Measurements from ENCODE around the gene MAP3K14. TPM values are rescaled to one million over a fixed set of nuclear protein-coding genes. Genes with fewer than 3 reads are reported as not detected.

MAP3K14 gene
- total RNA-seq, 1 experiment from 2014 or later = 10.0 TPM

GRCh38 chr17:45291171-45291805, 25.5 kb downstream of the MAP3K14 start:
- Histone ChIP-seq H3K9me3 (no peaks in the 10 kb centered on the region), H3K36me3 (ENCODE audit: control insufficient read depth, insufficient read depth, low read length) (no peaks in the 10 kb centered on the region), H3K27me3 (replicated peaks; ENCODE audit: control insufficient read depth, insufficient read depth, low read length) (no peaks in the 10 kb centered on the region), H3K4me1 (peaks cover 23% of the 10 kb centered on the region), H3K4me3 (ENCODE audit: low read depth, low read length) (no peak overlapping the region)
- BruUV-seq (replicated peaks) = no TSS peak
- ChIA-PET CTCF (no interaction called here), POLR2A (no interaction called here)
- Mint-ChIP-seq H3K4me3 (ENCODE audit: unreplicated experiment) (no peak overlapping the region), H3K27ac (ENCODE audit: unreplicated experiment) (no peak overlapping the region), H3K27me3 (ENCODE audit: insufficient read depth, unreplicated experiment) (no peaks in the 10 kb centered on the region), H3K36me3 (ENCODE audit: insufficient read depth, unreplicated experiment) (peaks cover 24% of the 10 kb centered on the region), H3K4me1 (ENCODE audit: low read depth, unreplicated experiment) (peaks cover 18% of the 10 kb centered on the region), H3K9me3 (ENCODE audit: unreplicated experiment) (no peaks in the 10 kb centered on the region)
- TF ChIP-seq CTCF (IDR thresholded peaks at IDR 0.05; ENCODE audit: insufficient read depth in 1 of 2, low read depth in 1 of 2, low read length in 1 of 2, severe bottlenecking in 1 of 2, unreplicated experiment in 1 of 2) = no peak
- no peak for DNase-seq
- intact Hi-C loops (cut with micrococcal nuclease; ENCODE audit: unreplicated experiment) = no loop called here

GRCh38 chr17:45290269-45290765, 26.5 kb downstream of the MAP3K14 start:
- H3K27me3 Mint-ChIP-seq (ENCODE audit: insufficient read depth, unreplicated experiment) = no peaks in the 10 kb centered on the region
- no peaks in the 10 kb centered on the region for H3K9me3 ChIP-seq
- ChIA-PET POLR2A (no interaction called here), CTCF (no interaction called here)
- peaks cover 23% of the 10 kb centered on the region for H3K4me1 ChIP-seq
- no TSS peak for BruUV-seq (replicated peaks)
- no peak for TF ChIP-seq CTCF (IDR thresholded peaks at IDR 0.05; ENCODE audit: insufficient read depth in 1 of 2, low read depth in 1 of 2, low read length in 1 of 2, severe bottlenecking in 1 of 2, unreplicated experiment in 1 of 2)
- intact Hi-C loops (cut with micrococcal nuclease; ENCODE audit: unreplicated experiment) = no loop called here
- H3K9me3 Mint-ChIP-seq (ENCODE audit: unreplicated experiment) = no peaks in the 10 kb centered on the region
- DNase-seq = no peak
- H3K4me3 Mint-ChIP-seq (ENCODE audit: unreplicated experiment) = no peak overlapping the region
- peaks cover 18% of the 10 kb centered on the region for H3K4me1 Mint-ChIP-seq (ENCODE audit: low read depth, unreplicated experiment)
- peaks cover 25% of the 10 kb centered on the region for H3K36me3 Mint-ChIP-seq (ENCODE audit: insufficient read depth, unreplicated experiment)
- H3K27me3 ChIP-seq (replicated peaks; ENCODE audit: control insufficient read depth, insufficient read depth, low read length) = no peaks in the 10 kb centered on the region
- H3K27ac Mint-ChIP-seq (ENCODE audit: unreplicated experiment) = no peak overlapping the region
- no peaks in the 10 kb centered on the region for H3K36me3 ChIP-seq (ENCODE audit: control insufficient read depth, insufficient read depth, low read length)
- no peak overlapping the region for H3K4me3 ChIP-seq (ENCODE audit: low read depth, low read length)

- Mint-ChIP-seq H3K4me3 (ENCODE audit: unreplicated experiment) (no peak overlapping the region), H3K27ac (ENCODE audit: unreplicated experiment) (no peak overlapping the region), H3K4me1 (ENCODE audit: low read depth, unreplicated experiment) (peaks cover 18% of the 10 kb centered on the region), H3K27me3 (ENCODE audit: insufficient read depth, unreplicated experiment) (no peaks in the 10 kb centered on the region), H3K9me3 (ENCODE audit: unreplicated experiment) (no peaks in the 10 kb centered on the region), H3K36me3 (ENCODE audit: insufficient read depth, unreplicated experiment) (peaks cover 33% of the 10 kb centered on the region)
- ChIA-PET CTCF (no interaction called here), POLR2A (no interaction called here)
- H3K4me1 ChIP-seq = peaks cover 20% of the 10 kb centered on the region
- no peak for TF ChIP-seq CTCF (IDR thresholded peaks at IDR 0.05; ENCODE audit: insufficient read depth in 1 of 2, low read depth in 1 of 2, low read length in 1 of 2, severe bottlenecking in 1 of 2, unreplicated experiment in 1 of 2)
- H3K9me3 ChIP-seq = no peaks in the 10 kb centered on the region
- no peaks in the 10 kb centered on the region for H3K36me3 ChIP-seq (ENCODE audit: control insufficient read depth, insufficient read depth, low read length)
- no peaks in the 10 kb centered on the region for H3K27me3 ChIP-seq (replicated peaks; ENCODE audit: control insufficient read depth, insufficient read depth, low read length)
- intact Hi-C loops (cut with micrococcal nuclease; ENCODE audit: unreplicated experiment) = no loop called here
- BruUV-seq (replicated peaks) = no TSS peak
- no peak overlapping the region for H3K4me3 ChIP-seq (ENCODE audit: low read depth, low read length)
- DNase-seq = no peak
These were observed 27.2 kb downstream of the MAP3K14 start for GRCh38 chr17:45289301-45290268.

Measured in Caco-2 (cell line).